GM12873 (cell line): Measurements from ENCODE around the gene QDPR.

Source experiments
- TF ChIP-seq, protein P1 (sequence below): IDR thresholded peaks from 2 replicates; pipeline ENCODE4 v1.5.1; 2012; ENCODE audit warnings: low read depth, mild to moderate bottlenecking, moderate library complexity, low read length, control low read depth; ENCODE audit not compliant: insufficient read depth; ENCODE audit errors: missing control alignments

The QDPR gene

DNA sequence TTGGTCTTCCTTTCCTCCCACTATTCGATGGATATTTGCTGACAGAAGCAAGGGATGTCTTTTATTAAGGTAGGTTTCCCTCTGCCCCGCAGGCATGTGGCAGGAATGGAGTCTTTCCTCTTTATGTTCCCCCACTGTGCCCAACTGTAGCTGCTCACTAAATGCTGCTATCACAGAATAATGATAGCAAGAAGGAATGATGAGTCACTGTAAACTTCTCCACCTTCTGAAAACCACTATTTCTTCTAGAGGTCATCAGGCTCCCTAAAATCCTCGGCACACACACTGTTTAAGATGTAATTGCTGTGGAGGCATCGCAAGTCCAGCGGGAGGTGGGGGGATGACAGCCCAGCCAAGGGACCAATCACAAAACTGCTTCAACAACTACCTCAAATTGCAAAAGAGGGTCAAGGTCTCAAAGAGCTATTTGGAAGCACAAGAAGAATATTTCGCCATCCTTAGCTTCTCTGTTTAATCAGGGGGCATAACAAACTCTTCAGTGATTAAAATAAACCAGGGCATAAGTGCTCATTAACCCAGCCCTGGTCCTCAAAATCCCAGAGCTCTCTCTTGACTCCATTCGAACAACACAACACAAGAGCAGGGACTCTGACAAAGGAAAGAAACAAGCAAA, 13.9 kb downstream of the QDPR start:
- TF ChIP-seq, protein P1, sequence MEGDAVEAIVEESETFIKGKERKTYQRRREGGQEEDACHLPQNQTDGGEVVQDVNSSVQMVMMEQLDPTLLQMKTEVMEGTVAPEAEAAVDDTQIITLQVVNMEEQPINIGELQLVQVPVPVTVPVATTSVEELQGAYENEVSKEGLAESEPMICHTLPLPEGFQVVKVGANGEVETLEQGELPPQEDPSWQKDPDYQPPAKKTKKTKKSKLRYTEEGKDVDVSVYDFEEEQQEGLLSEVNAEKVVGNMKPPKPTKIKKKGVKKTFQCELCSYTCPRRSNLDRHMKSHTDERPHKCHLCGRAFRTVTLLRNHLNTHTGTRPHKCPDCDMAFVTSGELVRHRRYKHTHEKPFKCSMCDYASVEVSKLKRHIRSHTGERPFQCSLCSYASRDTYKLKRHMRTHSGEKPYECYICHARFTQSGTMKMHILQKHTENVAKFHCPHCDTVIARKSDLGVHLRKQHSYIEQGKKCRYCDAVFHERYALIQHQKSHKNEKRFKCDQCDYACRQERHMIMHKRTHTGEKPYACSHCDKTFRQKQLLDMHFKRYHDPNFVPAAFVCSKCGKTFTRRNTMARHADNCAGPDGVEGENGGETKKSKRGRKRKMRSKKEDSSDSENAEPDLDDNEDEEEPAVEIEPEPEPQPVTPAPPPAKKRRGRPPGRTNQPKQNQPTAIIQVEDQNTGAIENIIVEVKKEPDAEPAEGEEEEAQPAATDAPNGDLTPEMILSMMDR = no peak

DNA sequence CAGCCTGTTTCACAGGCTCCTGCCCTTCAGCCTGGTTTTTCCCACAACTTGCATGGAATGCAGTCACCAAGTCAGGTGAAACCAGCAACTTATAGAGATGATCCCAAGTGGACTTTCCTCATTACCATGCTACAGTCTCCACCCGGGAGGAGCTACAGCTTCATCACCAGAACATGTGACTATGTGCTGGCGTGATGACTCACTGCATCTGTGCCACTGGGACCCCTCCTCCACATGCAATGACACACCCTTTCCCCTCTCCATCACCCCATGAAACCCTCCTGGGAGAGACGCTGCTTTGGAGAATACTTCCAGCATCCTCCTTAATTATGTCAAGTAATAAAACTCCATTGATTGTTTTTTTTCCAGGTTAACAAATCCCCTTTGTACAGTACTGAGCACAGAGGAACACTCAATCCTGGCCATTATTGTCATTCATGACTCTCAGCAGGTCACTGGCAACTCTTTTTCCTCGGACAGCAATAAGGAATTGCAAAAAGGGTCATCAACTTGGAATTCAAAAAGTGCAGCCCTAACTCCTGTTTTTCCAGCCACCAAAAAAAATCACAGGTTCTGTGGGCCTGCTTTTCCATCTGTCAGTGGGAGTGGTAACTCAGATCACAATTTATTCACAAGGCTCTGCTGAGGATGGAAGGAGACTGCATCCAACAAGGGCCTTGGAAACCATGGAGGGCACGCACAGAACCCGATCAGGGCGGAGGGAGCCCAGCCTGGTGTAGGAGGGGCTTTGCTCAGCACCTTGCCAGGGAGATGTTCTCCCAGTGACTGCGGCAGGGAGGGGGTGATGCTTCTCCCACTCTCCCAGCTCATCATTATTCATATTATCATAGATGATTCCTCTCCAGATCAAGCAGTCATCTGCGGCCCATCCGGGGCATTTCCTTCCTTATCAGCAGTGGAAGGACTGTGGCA, 17.4 kb downstream of the QDPR start:
- TF ChIP-seq, protein P1 = no peak

DNA sequence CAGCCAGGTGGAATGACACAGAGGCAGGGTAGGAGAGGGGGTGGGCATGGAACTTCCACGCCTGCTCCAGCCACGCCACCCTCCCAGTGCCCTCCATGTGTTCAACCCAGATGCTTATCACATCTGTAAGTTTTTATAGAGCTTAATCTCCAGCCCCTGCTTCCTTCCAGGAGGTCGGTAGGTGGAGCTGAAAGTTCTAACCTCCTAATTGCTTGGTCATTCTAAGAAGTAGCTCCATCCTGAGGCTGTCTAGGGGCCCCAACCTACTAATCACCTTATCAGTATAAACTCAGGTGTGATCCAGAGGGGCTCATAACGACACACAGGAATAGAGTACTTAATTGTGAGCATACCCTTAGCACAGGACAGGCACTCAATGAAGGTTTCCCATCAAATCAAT, 18.3 kb downstream of the QDPR start:
- TF ChIP-seq, protein P1 = no peak

DNA sequence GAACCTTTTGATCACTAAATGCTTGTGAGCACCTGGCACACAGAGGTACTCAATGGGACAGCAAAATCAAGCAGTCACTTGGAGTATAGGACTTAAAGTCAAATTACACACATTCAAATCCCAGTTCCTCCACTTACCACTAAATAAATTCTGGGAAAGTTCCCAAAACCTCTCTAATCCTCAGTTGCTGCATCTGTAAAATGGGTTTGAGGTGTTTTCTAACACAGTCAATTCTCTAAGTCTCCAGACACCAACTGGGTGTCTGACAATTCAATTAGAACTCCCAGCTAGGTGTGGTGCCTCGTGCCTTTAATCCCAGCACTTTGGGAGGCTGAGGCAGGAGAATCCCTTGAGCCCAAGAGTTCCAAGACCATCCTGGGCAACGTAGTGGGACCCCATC, 19.0 kb downstream of the QDPR start:
- TF ChIP-seq, protein P1 = no peak

DNA sequence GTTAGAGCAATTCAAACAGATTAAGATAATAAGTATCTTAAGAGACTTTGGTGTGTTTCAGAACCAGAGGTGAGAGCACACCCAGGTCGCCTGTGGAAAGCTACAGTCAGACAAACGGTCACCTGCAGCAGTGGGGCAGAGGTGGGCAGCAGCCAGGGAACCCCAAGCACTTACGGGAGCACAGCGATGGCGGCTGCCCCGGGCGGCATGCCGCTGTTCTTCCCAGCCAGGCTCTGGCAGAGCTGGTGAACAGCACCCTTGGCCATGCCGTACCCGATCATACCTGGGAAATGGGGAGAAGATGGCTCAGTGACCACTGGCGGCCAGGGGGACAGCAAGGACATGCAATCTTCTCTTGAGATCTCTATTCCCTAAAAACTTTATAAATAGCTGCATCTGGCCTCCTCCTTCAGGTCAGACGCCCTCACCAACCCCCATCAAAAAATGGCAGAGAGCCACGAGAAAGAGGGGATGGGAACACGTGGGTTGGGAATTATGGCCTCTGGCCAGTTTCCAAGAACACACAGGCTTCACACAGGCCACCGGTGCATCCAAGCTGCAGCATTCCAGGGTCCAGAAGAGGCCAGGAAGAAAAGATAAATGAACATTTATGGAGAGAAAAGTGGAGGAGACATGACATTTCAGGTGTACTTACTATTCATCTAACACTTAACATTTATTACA, 19.7 kb downstream of the QDPR start:
- TF ChIP-seq, protein P1 = no peak

DNA sequence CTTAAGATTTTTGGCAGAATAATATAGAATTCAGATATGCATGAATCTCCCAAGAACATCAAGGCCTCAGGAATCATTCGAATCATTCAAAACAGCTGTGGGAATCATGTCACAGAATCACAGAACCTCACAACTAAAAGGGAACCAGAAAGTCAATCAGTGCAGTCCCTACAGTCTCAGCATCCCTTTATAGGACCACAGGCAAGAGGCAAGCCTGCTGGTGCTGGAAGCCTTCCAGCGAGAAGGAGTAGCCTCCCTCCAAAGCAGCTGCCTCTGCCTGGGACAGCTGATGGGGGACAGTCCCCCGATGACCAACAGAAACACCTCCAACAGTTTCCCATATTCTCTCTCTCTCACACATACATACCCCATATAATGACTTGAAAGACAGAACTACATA, 20.7 kb downstream of the QDPR start:
- TF ChIP-seq, protein P1 = no peak

DNA sequence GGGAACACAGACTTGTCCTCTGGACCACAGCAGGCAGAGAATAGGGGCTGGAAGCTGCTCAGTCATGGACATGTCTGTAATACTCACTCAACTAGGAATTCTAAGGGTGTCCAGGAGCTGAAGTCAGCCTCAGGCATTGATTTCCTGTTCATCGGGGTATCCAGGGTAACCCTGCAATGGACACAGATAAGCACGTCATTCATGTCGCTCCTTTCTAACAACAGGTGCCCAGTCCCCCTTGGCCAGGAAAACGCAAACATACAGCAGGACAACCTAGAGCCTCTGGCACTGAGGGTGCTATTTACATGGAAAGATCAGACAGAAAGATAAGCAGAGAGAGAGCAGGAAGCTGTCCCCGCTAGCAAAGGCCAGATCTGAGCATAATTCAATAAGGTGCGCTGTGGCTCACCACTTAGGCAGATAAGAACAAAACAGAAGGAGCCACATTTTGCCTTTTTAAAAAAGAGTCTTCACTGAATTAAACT, 21.3 kb downstream of the QDPR start:
- TF ChIP-seq, protein P1 = no peak
